MM.1S (cell line): ENCODE data around the gene MMP19.

Source experiments
- DNase-seq: peaks from one replicate; pipeline ENCODE4 v3.0.0-alpha.2; 2015
- H2AFZ ChIP-seq: fragments of 300-600 bp; sonication (generic); 2 replicates; pipeline ENCODE4 v1.6.0; 2016; ENCODE audit warnings: antibody characterized with exemption, low read length
- H3F3A ChIP-seq: fragments of 300-600 bp; sonication (generic); 2 replicates; pipeline ENCODE4 v1.6.1; 2016; ENCODE audit warnings: mild to moderate bottlenecking, antibody characterized with exemption, low read length, moderate library complexity, mixed read lengths; ENCODE audit not compliant: insufficient read depth
- H3K27ac ChIP-seq: fragments of 300-600 bp; sonication (generic); 2 replicates; pipeline ENCODE4 v1.5.1; 2016; ENCODE audit warnings: mild to moderate bottlenecking, low read length
- H3K27me3 ChIP-seq: fragments of 300-600 bp; sonication (generic); replicated peaks from 2 replicates; pipeline ENCODE4 v1.6.0; 2016; ENCODE audit warnings: low read length; ENCODE audit not compliant: insufficient read depth
- H3K36me3 ChIP-seq: fragments of 300-600 bp; sonication (generic); replicated peaks from 2 replicates; pipeline ENCODE4 v1.6.1; 2016; ENCODE audit warnings: mild to moderate bottlenecking, low read length, mixed read lengths; ENCODE audit not compliant: insufficient read depth
- H3K4me1 ChIP-seq: fragments of 300-600 bp; sonication (generic); 2 replicates; pipeline ENCODE4 v1.6.1; 2016; ENCODE audit warnings: low read length, mixed read lengths
- H3K4me2 ChIP-seq: fragments of 300-600 bp; sonication (generic); 2 replicates; pipeline ENCODE4 v1.6.0; 2016; ENCODE audit warnings: low read depth, low read length
- H3K4me3 ChIP-seq: fragments of 300-600 bp; sonication (generic); 2 replicates; pipeline ENCODE4 v1.5.1; 2016; ENCODE audit warnings: low read length, mixed read lengths
- H3K79me2 ChIP-seq: fragments of 300-600 bp; sonication (generic); 2 replicates; pipeline ENCODE4 v1.6.1; 2016; ENCODE audit warnings: mixed run types, low read length, mixed read lengths
- H3K9ac ChIP-seq: fragments of 300-600 bp; sonication (generic); 2 replicates; pipeline ENCODE4 v1.6.1; 2016; ENCODE audit warnings: low read length, mixed read lengths
- H3K9me2 ChIP-seq: fragments of 300-600 bp; sonication (generic); replicated peaks from 2 replicates; pipeline ENCODE4 v1.6.1; 2016; ENCODE audit warnings: mild to moderate bottlenecking, low read length, mixed read lengths; ENCODE audit not compliant: insufficient read depth
- H3K9me3 ChIP-seq: fragments of 300-600 bp; sonication (generic); replicated peaks from 2 replicates; pipeline ENCODE4 v1.6.1; 2016; ENCODE audit warnings: mild to moderate bottlenecking, low read length, mixed read lengths; ENCODE audit not compliant: insufficient read depth
- H4K20me1 ChIP-seq: fragments of 300-600 bp; sonication (generic); 2 replicates; pipeline ENCODE4 v1.6.1; 2016; ENCODE audit warnings: mild to moderate bottlenecking, low read length, moderate library complexity, mixed read lengths; ENCODE audit not compliant: insufficient read depth
- CTCF ChIP-seq: fragments of 300-600 bp; sonication (generic); IDR thresholded peaks from 2 replicates; pipeline ENCODE4 v1.5.1; 2016; ENCODE audit warnings: antibody characterized with exemption, low read length, mixed read lengths
- EZH2 ChIP-seq: fragments of 300-600 bp; sonication (generic); optimal IDR thresholded peaks from 2 replicates; pipeline ENCODE3; 2017; ENCODE audit warnings: low read depth, mild to moderate bottlenecking, antibody characterized with exemption, low read length, mixed read lengths
- EZH2phosphoT487 ChIP-seq: fragments of 300-600 bp; sonication (generic); IDR thresholded peaks from 2 replicates; pipeline ENCODE4 v1.6.1; 2018; ENCODE audit warnings: antibody characterized with exemption, low read length

The MMP19 gene

DNA sequence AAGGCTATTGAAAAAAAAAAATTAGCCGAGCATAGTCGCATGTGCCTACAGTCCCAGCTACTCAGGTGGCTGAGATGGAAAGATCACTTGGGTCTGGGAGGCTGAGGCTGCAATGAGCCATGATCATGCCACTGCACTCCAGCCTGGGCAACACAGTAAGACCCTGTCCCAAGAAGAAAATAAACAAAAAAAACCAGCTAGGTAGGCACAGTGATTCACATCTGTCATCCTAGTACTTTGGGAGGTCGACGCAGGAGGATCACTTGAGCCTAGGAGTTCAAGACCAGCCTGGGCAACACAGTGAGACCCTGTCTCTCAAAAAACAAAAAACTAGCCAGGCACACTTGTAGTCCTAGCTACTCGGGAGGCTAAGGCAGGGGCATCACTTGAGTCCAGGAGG is 33.5 kb downstream of the MMP19 start:
- Histone ChIP-seq H3F3A (no peaks in the 10 kb centered on the region), H4K20me1 (peaks cover 16% of the 10 kb centered on the region), H3K27me3 (no peaks in the 10 kb centered on the region), H2AFZ (no peak overlapping the region), H3K79me2 (peaks cover 98% of the 10 kb centered on the region), H3K9me2 (no peaks in the 10 kb centered on the region), H3K36me3 (peaks cover 2% of the 10 kb centered on the region; the same call in 1 of the 2 replicates), H3K9ac (no peak overlapping the region), H3K4me1 (no peaks in the 10 kb centered on the region), H3K4me2 (no peak overlapping the region), H3K9me3 (no peaks in the 10 kb centered on the region), H3K27ac (no peak overlapping the region), H3K4me3 (no peak overlapping the region)
- no peak for DNase-seq
- TF ChIP-seq EZH2 = no peak
- no peak for TF ChIP-seq EZH2phosphoT487
- no peak for TF ChIP-seq CTCF

- H3F3A ChIP-seq = no peaks in the 10 kb centered on the region
- peaks cover 5% of the 10 kb centered on the region; the same call in 1 of the 2 replicates for H3K36me3 ChIP-seq
Measured at GRCh38 chr12:55806982-55807381, 35.8 kb downstream of the MMP19 start.

GRCh38 chr12:55797550-55797949 is 45.2 kb downstream of the MMP19 start:
- Histone ChIP-seq H3K9me2 (no peaks in the 10 kb centered on the region), H3K79me2 (peaks cover 59% of the 10 kb centered on the region), H3K4me3 (no peak overlapping the region), H3K9ac (no peak overlapping the region), H3K9me3 (no peaks in the 10 kb centered on the region), H3K4me2 (no peak overlapping the region), H3K27ac (no peak overlapping the region), H3K27me3 (no peaks in the 10 kb centered on the region), H2AFZ (no peak overlapping the region), H4K20me1 (no peaks in the 10 kb centered on the region), H3F3A (no peaks in the 10 kb centered on the region), H3K4me1 (no peaks in the 10 kb centered on the region), H3K36me3 (peaks cover 8% of the 10 kb centered on the region; the same call in 1 of the 2 replicates)
- DNase-seq = no peak
- TF ChIP-seq EZH2 (no peak), EZH2phosphoT487 (no peak), CTCF (no peak)

More at GRCh38 chr12:55806982-55807381, 35.8 kb downstream of the MMP19 start:
- Histone ChIP-seq H3K27ac (no peak overlapping the region), H4K20me1 (peaks cover 13% of the 10 kb centered on the region), H2AFZ (no peak overlapping the region), H3K4me3 (no peak overlapping the region), H3K27me3 (no peaks in the 10 kb centered on the region), H3K9me2 (no peaks in the 10 kb centered on the region), H3K79me2 (peaks cover 95% of the 10 kb centered on the region), H3K4me1 (no peaks in the 10 kb centered on the region), H3K9ac (no peak overlapping the region), H3K4me2 (no peak overlapping the region), H3K9me3 (no peaks in the 10 kb centered on the region)
- TF ChIP-seq CTCF = no peak
- DNase-seq = no peak
